ENCODE results near the gene GDE1. TPM values are rescaled to one million over a fixed set of nuclear protein-coding genes. Genes with fewer than 3 reads are reported as not detected.
"Not testable (repeated sequence)": the region's sequence is repeated elsewhere in the genome, so short reads cannot be mapped to it uniquely, and the experiment has no call there.

The GDE1 gene
- total RNA-seq = 55.9 TPM
- long read RNA-seq, transcript GDE1-203 (6 exons, 2,238 nt) = minor isoform, 19 of 226 reads
- long read RNA-seq, transcript GDE1-201 (6 exons, 2,958 nt) = major isoform, 200 of 226 reads
- long read RNA-seq, partial matches to known transcripts = 5 of 226 reads
- long read RNA-seq, other reads (novel, unspliced or antisense) = 2 of 226 reads

- peak; percentile 97 for DNase-seq (ENCODE audit: low spot score)
Measured at GRCh38 chr16:19521471-19522396, at the start of gene GDE1. TSS of gene GDE1 (minus strand) at chr16:19522098. CDS start at chr16:19521964, 134 bp downstream.

- DNase-seq (ENCODE audit: low spot score) = no peak
Measured at GRCh38 chr16:19567560-19567959, 45.7 kb upstream of the GDE1 start.

GRCh38 chr16:19566362-19566761 lies 44.5 kb upstream of the GDE1 start:
- DNase-seq (ENCODE audit: low spot score) = no peak

- DNase-seq (ENCODE audit: low spot score) = no peak
Measured at GRCh38 chr16:19563377-19563776, 41.5 kb upstream of the GDE1 start.

GRCh38 chr16:19560078-19560477 lies 38.2 kb upstream of the GDE1 start:
- DNase-seq (ENCODE audit: low spot score) = no peak

- no peak for DNase-seq (ENCODE audit: low spot score)
Measured at GRCh38 chr16:19559242-19559910, 37.5 kb upstream of the GDE1 start.

GRCh38 chr16:19555938-19556771 lies 34.3 kb upstream of the GDE1 start:
- no peak for DNase-seq (ENCODE audit: low spot score)

GRCh38 chr16:19555186-19555937 lies 33.5 kb upstream of the GDE1 start, which contains the start of gene VPS35L:
TSS of gene VPS35L (plus strand) at chr16:19555703. CDS start at chr16:19555730, 27 bp downstream.
- peak; percentile 99 for DNase-seq (ENCODE audit: low spot score)

GRCh38 chr16:19549673-19550072 lies 27.8 kb upstream of the GDE1 start:
- DNase-seq (ENCODE audit: low spot score) = no peak

GRCh38 chr16:19548144-19548543 lies 26.2 kb upstream of the GDE1 start:
- no peak for DNase-seq (ENCODE audit: low spot score)

GRCh38 chr16:19543278-19543996 lies 21.5 kb upstream of the GDE1 start:
- DNase-seq (ENCODE audit: low spot score) = not testable (repeated sequence)

- no peak for DNase-seq (ENCODE audit: low spot score)
Measured at GRCh38 chr16:19542138-19542821, 20.4 kb upstream of the GDE1 start.

- DNase-seq (ENCODE audit: low spot score) = no peak
Measured at GRCh38 chr16:19540241-19540970, 18.5 kb upstream of the GDE1 start.

- no peak for DNase-seq (ENCODE audit: low spot score)
Measured at GRCh38 chr16:19532601-19533000, 10.7 kb upstream of the GDE1 start.

- no peak for DNase-seq (ENCODE audit: low spot score)
Measured at GRCh38 chr16:19528666-19529065, 6.8 kb upstream of the GDE1 start.

- no peak for DNase-seq (ENCODE audit: low spot score)
Measured at GRCh38 chr16:19527161-19527560, 5.3 kb upstream of the GDE1 start.

GRCh38 chr16:19525385-19525723 lies 3.5 kb upstream of the GDE1 start:
- DNase-seq (ENCODE audit: low spot score) = no peak

- DNase-seq (ENCODE audit: low spot score) = no peak
Measured at GRCh38 chr16:19524616-19525384, 2.9 kb upstream of the GDE1 start.

Measured in mesenteric fat pad (tissue), 1 donor.